Myometrial cell (primary cell): ENCODE data around the gene GRM1. TPM values are rescaled to one million over a fixed set of nuclear protein-coding genes. Genes with fewer than 3 reads are reported as not detected.

ENCODE experiments used
- total RNA-seq: library from RNA; depleted of rRNA; stranded (reverse); fragments of >200 nt; gene quantifications from 2 replicates; pipeline ENCODE4 v1.2.3, GENCODE V29; 2015

The GRM1 gene
- total RNA-seq: not detected in 2 replicates

DNA sequence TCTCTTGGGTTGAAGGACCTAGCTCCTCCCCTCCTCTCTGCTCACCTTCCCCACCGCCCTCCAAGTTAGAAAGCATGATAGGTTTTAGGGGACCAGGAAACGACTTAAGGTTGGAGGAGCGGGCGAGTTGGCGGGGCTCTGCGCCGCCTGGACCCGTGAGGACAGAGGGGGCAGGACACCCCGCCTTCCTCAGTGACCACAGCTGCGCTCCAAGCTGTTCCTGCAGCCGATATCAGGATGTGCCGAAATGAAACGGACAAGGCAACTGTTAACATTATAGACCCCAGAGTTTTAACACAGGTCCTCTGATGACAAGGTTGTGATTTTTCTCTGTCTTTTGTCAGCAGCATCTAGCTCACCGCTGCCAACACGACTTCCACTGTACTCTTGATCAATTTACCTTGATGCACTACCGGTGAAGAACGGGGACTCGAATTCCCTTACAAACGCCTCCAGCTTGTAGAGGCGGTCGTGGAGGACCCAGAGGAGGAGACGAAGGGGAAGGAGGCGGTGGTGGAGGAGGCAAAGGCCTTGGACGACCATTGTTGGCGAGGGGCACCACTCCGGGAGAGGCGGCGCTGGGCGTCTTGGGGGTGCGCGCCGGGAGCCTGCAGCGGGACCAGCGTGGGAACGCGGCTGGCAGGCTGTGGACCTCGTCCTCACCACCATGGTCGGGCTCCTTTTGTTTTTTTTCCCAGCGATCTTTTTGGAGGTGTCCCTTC, at the start of gene GRM1:
GRM1 (plus strand) TSS at position 212 of the 722 bp plus-strand sequence; CDS start at position 668, 456 bp downstream.

Other genes starting within 250 kb of the GRM1 start
- gene FBXO30, start 214.3 kb upstream of the GRM1 start, total RNA-seq: 4.9 and 6.0 TPM in 2 replicates
- gene SHPRH, start 64.7 kb upstream of the GRM1 start, total RNA-seq: 2.3 and 4.6 TPM in 2 replicates